Right renal pelvis (tissue), 4 donors: Measurements from ENCODE around the gene ROR1. TPM values are rescaled to one million over a fixed set of nuclear protein-coding genes. Genes with fewer than 3 reads are reported as not detected.

Experiments used
- polyA plus RNA-seq, 4 donors: library from polyadenylated mRNA; unstranded; fragments of 120-200 nt; gene quantifications; one replicate each; pipeline ENCODE4 v1.2.1, GENCODE V29; 2013; ENCODE audit not compliant: insufficient read length in 4 of 4

ROR1 gene
- polyA plus RNA-seq, 4 donors, result 30.2 to 39.6 (median 34.6) TPM

Other genes starting within 250 kb of the ROR1 start
- gene PGM1, start 180.6 kb upstream of the ROR1 start, polyA plus RNA-seq, result 10 to 100 TPM; 30.7 to 32.4 (median 31.8) TPM